Measurements from ENCODE around the gene ZBTB44.
A peak's percentile ranks its signal among the peaks of the same experiment; 100 is the strongest.

The ZBTB44 gene

GRCh38 chr11:130315354-130315970 lies 745 bp upstream of the ZBTB44 start:
- Histone ChIP-seq H3K4me1 (ENCODE audit: control insufficient read depth, low read depth, low read length) (peaks cover 4% of the 10 kb centered on the region), H3K4me2 (ENCODE audit: low read length) (peak overlapping the region; percentile 34), H3K9ac (ENCODE audit: low read length) (peak overlapping the region; percentile 49), H3K79me1 (ENCODE audit: low read length) (no peaks in the 10 kb centered on the region), H4K8ac (ENCODE audit: low read depth, low read length) (peak overlapping the region; percentile 17), H4K5ac (ENCODE audit: low read length) (no peak overlapping the region), H2BK15ac (replicated peaks; ENCODE audit: low read depth) (no peak overlapping the region), H3K36me3 (ENCODE audit: control insufficient read depth, insufficient read depth, low read length) (no peaks in the 10 kb centered on the region), H3K4me3 (ENCODE audit: low read length) (no peak overlapping the region), H3K79me2 (ENCODE audit: control insufficient read depth, insufficient read depth, low read length) (peaks cover 21% of the 10 kb centered on the region), H3K27me3 (ENCODE audit: insufficient read depth, low read length, poor library complexity) (no peaks in the 10 kb centered on the region), H2BK5ac (ENCODE audit: low read length) (no peak overlapping the region), H3K27ac (ENCODE audit: low read depth, low read length) (no peak overlapping the region), H2AK5ac (ENCODE audit: low read length) (no peak overlapping the region), H3K4ac (ENCODE audit: low read depth, low read length) (no peak overlapping the region), H3K23ac (ENCODE audit: low read length) (no peak overlapping the region), H3K56ac (ENCODE audit: low read length) (peak overlapping the region; percentile 71), H3K18ac (ENCODE audit: low read length) (no peak overlapping the region), H2BK120ac (ENCODE audit: low read depth, low read length) (no peak overlapping the region)
- peak; percentile 63 for DNase-seq
- no CpG with 5 or more reads among the region's 38 CpGs for WGBS (ENCODE audit: extremely low coverage, insufficient coverage, low lambda C conversion rate)

- WGBS (ENCODE audit: extremely low coverage, insufficient coverage, low lambda C conversion rate), result no CpG with 5 or more reads among the region's 68 CpGs
- H3K9ac ChIP-seq (ENCODE audit: low read length), result peak overlapping the region; percentile 71
These were observed 450 bp downstream of the ZBTB44 start for GRCh38 chr11:130314184-130314749.

DNA sequence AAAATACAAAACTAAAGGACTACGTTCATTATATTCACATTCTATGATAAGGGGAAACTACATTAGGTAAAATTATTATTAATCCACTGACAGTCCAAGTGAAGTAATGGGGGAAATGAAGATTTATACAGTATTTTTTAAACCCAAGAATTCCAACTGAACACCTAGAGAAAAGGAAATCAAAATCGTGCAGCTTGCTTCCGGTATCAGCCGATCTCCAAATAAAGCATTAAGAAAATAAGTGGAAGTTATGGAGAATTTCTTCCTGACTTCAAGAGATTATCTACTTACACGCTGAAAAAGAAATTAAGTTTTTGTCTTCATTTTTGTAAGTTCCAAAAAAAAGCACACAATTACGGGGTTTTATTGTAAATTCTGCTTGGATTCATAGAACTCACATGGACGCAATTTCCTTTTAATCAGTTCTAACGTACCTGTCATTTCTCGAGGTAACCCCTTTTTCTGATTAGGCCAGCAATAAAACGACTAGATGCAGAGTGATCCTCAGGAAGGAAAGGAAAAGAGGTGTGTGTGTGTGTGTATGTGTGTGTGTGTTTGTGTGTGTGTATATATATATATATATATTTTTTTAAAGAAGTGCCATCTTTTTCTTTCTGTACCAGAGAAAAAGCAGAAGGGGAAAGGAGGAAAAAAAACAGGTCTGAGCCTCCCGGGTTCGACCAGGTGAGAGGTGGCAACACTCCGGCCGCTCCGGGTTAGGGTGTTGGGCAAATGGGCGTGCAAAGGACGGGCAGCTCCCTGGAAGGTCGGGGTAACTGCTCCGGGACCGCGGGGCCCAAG lies 1.1 kb downstream of the ZBTB44 start:
- Histone ChIP-seq H3K4ac (ENCODE audit: low read depth, low read length) (peak overlapping the region; percentile 97), H3K4me2 (ENCODE audit: low read length) (peak overlapping the region; percentile 63), H3K56ac (ENCODE audit: low read length) (peak overlapping the region; percentile 86), H3K18ac (ENCODE audit: low read length) (peak overlapping the region; percentile 99), H3K9ac (ENCODE audit: low read length) (peak overlapping the region; percentile 71), H2BK15ac (replicated peaks; ENCODE audit: low read depth) (no peak overlapping the region), H4K8ac (ENCODE audit: low read depth, low read length) (no peak overlapping the region), H4K5ac (ENCODE audit: low read length) (no peak overlapping the region), H2BK5ac (ENCODE audit: low read length) (no peak overlapping the region), H3K4me3 (ENCODE audit: low read length) (peak overlapping the region; percentile 68), H3K23ac (ENCODE audit: low read length) (no peak overlapping the region), H2BK120ac (ENCODE audit: low read depth, low read length) (no peak overlapping the region), H3K27ac (ENCODE audit: low read depth, low read length) (peak overlapping the region; percentile 71), H3K36me3 (ENCODE audit: control insufficient read depth, insufficient read depth, low read length) (no peaks in the 10 kb centered on the region), H3K79me1 (ENCODE audit: low read length) (peaks cover 2% of the 10 kb centered on the region), H3K27me3 (ENCODE audit: insufficient read depth, low read length, poor library complexity) (no peaks in the 10 kb centered on the region), H3K4me1 (ENCODE audit: control insufficient read depth, low read depth, low read length) (peaks cover 4% of the 10 kb centered on the region), H3K79me2 (ENCODE audit: control insufficient read depth, insufficient read depth, low read length) (peaks cover 34% of the 10 kb centered on the region), H2AK5ac (ENCODE audit: low read length) (no peak overlapping the region)
- WGBS (ENCODE audit: extremely low coverage, insufficient coverage, low lambda C conversion rate), result 100% methylated on average over 1 of the region's 21 CpGs
- DNase-seq, result peak; percentile 57

More at GRCh38 chr11:130314184-130314749, 450 bp downstream of the ZBTB44 start:
- no peaks in the 10 kb centered on the region for H3K27me3 ChIP-seq (ENCODE audit: insufficient read depth, low read length, poor library complexity)
- peak overlapping the region; percentile 99 for H3K18ac ChIP-seq (ENCODE audit: low read length)
- no peak overlapping the region for H2BK15ac ChIP-seq (replicated peaks; ENCODE audit: low read depth)
- H3K56ac ChIP-seq (ENCODE audit: low read length), result peak overlapping the region; percentile 86
- H2BK5ac ChIP-seq (ENCODE audit: low read length), result no peak overlapping the region
- H3K79me1 ChIP-seq (ENCODE audit: low read length), result no peaks in the 10 kb centered on the region
- H3K4me3 ChIP-seq (ENCODE audit: low read length), result peak overlapping the region; percentile 68
- no peak overlapping the region for H3K23ac ChIP-seq (ENCODE audit: low read length)
- H2BK120ac ChIP-seq (ENCODE audit: low read depth, low read length), result no peak overlapping the region
- peaks cover 28% of the 10 kb centered on the region for H3K79me2 ChIP-seq (ENCODE audit: control insufficient read depth, insufficient read depth, low read length)
- H3K4me1 ChIP-seq (ENCODE audit: control insufficient read depth, low read depth, low read length), result peaks cover 4% of the 10 kb centered on the region
- no peak overlapping the region for H2AK5ac ChIP-seq (ENCODE audit: low read length)
- H3K4me2 ChIP-seq (ENCODE audit: low read length), result peak overlapping the region; percentile 59
- peak overlapping the region; percentile 97 for H3K4ac ChIP-seq (ENCODE audit: low read depth, low read length)
- no peak for DNase-seq
- H3K27ac ChIP-seq (ENCODE audit: low read depth, low read length), result peak overlapping the region; percentile 71
- H3K36me3 ChIP-seq (ENCODE audit: control insufficient read depth, insufficient read depth, low read length), result no peaks in the 10 kb centered on the region
- no peak overlapping the region for H4K8ac ChIP-seq (ENCODE audit: low read depth, low read length)
- no peak overlapping the region for H4K5ac ChIP-seq (ENCODE audit: low read length)

DNA sequence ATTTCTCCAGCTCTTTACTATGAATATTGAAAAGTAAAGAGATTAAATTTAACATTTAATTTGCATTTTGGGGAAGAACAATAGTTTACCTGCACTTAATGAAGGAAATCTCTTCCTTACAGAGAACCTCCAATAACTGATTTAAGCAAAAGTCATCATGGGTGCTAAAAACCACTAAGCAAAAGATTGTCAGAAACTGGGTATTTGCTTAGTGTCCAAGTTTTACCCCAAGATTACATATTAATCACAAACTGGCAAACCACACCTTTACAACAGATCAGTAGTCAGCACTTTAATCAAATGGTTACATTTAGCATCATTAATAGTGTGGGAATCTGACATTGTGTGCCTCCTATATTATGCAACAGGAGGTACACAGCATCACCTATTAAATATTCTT lies 2.7 kb downstream of the ZBTB44 start:
- Histone ChIP-seq H2AK5ac (ENCODE audit: low read length) (no peak overlapping the region), H3K27ac (ENCODE audit: low read depth, low read length) (no peak overlapping the region), H3K4me3 (ENCODE audit: low read length) (no peak overlapping the region), H3K79me1 (ENCODE audit: low read length) (peaks cover 5% of the 10 kb centered on the region), H2BK5ac (ENCODE audit: low read length) (no peak overlapping the region), H3K56ac (ENCODE audit: low read length) (no peak overlapping the region), H3K4ac (ENCODE audit: low read depth, low read length) (no peak overlapping the region), H3K79me2 (ENCODE audit: control insufficient read depth, insufficient read depth, low read length) (peaks cover 45% of the 10 kb centered on the region), H4K8ac (ENCODE audit: low read depth, low read length) (no peak overlapping the region), H3K9ac (ENCODE audit: low read length) (no peak overlapping the region), H3K36me3 (ENCODE audit: control insufficient read depth, insufficient read depth, low read length) (no peaks in the 10 kb centered on the region), H2BK120ac (ENCODE audit: low read depth, low read length) (no peak overlapping the region), H3K4me1 (ENCODE audit: control insufficient read depth, low read depth, low read length) (peaks cover 4% of the 10 kb centered on the region), H3K23ac (ENCODE audit: low read length) (no peak overlapping the region), H2BK15ac (replicated peaks; ENCODE audit: low read depth) (no peak overlapping the region), H3K27me3 (ENCODE audit: insufficient read depth, low read length, poor library complexity) (no peaks in the 10 kb centered on the region), H3K18ac (ENCODE audit: low read length) (no peak overlapping the region), H4K5ac (ENCODE audit: low read length) (no peak overlapping the region), H3K4me2 (ENCODE audit: low read length) (no peak overlapping the region)
- no peak for DNase-seq

GRCh38 chr11:130310622-130311021 lies 4.1 kb downstream of the ZBTB44 start:
- no CpG with 5 or more reads among the region's 4 CpGs for WGBS (ENCODE audit: extremely low coverage, insufficient coverage, low lambda C conversion rate)
- Histone ChIP-seq H2BK120ac (ENCODE audit: low read depth, low read length) (no peak overlapping the region), H3K4ac (ENCODE audit: low read depth, low read length) (no peak overlapping the region), H3K27me3 (ENCODE audit: insufficient read depth, low read length, poor library complexity) (no peaks in the 10 kb centered on the region), H3K79me2 (ENCODE audit: control insufficient read depth, insufficient read depth, low read length) (peaks cover 51% of the 10 kb centered on the region), H3K36me3 (ENCODE audit: control insufficient read depth, insufficient read depth, low read length) (no peaks in the 10 kb centered on the region), H3K18ac (ENCODE audit: low read length) (no peak overlapping the region), H4K8ac (ENCODE audit: low read depth, low read length) (no peak overlapping the region), H2BK15ac (replicated peaks; ENCODE audit: low read depth) (no peak overlapping the region), H3K4me3 (ENCODE audit: low read length) (no peak overlapping the region), H3K27ac (ENCODE audit: low read depth, low read length) (no peak overlapping the region), H3K4me1 (ENCODE audit: control insufficient read depth, low read depth, low read length) (peaks cover 4% of the 10 kb centered on the region), H2BK5ac (ENCODE audit: low read length) (no peak overlapping the region), H3K79me1 (ENCODE audit: low read length) (peaks cover 5% of the 10 kb centered on the region), H4K5ac (ENCODE audit: low read length) (no peak overlapping the region), H3K23ac (ENCODE audit: low read length) (no peak overlapping the region), H3K56ac (ENCODE audit: low read length) (no peak overlapping the region), H3K4me2 (ENCODE audit: low read length) (no peak overlapping the region), H3K9ac (ENCODE audit: low read length) (no peak overlapping the region), H2AK5ac (ENCODE audit: low read length) (no peak overlapping the region)
- no peak for DNase-seq
